ENCODE measurements around the gene EGF. TPM values are rescaled to one million over a fixed set of nuclear protein-coding genes. Genes with fewer than 3 reads are reported as not detected.

The EGF gene
- total RNA-seq, 2 experiments from 2014 or later: not detected

DNA sequence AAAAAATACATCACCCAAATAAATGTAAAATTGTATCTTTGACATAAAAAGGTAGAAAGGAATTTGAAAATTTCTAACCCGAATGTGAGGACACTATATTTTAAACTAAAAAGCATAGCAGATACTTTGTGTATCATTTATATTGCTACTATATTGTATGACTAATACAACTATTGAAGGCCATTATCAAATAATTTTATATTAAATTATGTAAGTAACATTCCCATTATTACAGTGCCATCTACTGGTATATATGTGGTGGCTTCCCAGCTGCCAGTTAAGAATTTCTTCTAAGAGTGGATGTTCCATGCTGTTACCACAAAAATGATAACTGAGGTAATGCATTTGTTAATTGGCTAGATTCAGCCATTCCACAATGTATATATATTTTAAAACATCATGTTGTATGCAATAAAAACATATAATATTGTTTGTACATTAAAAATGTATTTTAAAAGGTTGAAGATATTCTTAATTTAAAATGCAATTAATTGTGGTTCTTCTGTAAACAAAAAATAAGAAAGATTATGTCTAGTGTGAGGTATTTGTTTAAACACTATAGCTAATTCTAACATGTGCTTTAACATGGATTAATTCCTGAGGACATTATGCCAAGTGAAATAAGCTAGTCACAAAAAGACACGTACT lies 65.3 kb downstream of the EGF start:
- no peaks in the 10 kb centered on the region for H3K9me3 Mint-ChIP-seq
- H3K36me3 Mint-ChIP-seq (ENCODE audit: low read depth): no peaks in the 10 kb centered on the region
- H3K4me1 Mint-ChIP-seq: peaks cover 9% of the 10 kb centered on the region
- ChIA-PET CTCF (interaction anchor here (1.1 to 1.4 kb wide), 2 partner anchors 8 to 545 kb away, joined by 3 read pairs; partner anchors contain the start of gene SEC24B), POLR2A (no interaction called here)
- H3K27me3 Mint-ChIP-seq: peaks cover 22% of the 10 kb centered on the region
- no peak overlapping the region for H3K4me3 Mint-ChIP-seq
- no peak overlapping the region for H3K27ac Mint-ChIP-seq
- DNase-seq: no peak

DNA sequence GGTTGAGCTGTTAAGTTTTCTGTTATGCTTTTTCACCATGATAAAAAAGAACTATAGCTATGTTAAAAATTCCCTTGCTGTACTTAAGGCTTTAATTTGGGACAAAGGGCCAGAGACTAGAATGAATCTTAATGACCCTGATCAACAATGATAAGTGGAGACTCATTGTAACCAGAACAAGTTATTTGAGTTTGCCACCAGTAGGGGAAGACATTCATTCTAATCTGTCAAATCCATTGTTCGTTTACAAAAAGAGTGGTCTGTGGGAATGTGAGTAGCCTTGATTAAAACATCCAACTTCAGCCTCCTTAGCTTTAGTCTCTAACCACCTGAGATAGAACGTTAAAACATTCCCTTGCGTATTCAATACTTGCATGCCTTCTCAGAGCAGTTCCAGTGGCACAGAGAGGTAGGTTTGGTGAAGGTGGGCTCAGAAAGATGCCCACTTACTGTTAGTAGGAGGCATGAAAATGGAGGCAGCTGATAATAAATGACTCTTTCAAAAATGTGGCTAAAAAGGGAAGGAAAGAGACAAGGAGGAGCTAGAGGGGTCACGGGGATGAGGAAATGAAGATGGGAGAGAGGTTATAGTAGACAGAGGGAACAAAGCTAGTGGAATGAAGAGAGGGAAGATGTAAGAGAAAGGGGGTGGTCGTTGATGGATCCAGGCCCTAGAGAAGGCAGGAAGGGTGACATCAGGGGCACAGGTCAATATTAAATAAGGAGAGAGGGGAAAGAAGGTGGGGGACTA lies 66.2 kb downstream of the EGF start:
- POLR2A ChIA-PET: no interaction called here
- CTCF ChIA-PET: interaction anchor here (1.1 to 1.4 kb wide), 2 partner anchors 9 to 546 kb away, joined by 3 read pairs; partner anchors contain the start of gene SEC24B
- peaks cover 2% of the 10 kb centered on the region for H3K4me1 Mint-ChIP-seq
- H3K27me3 Mint-ChIP-seq: peaks cover 28% of the 10 kb centered on the region
- no peak for DNase-seq
- no peak overlapping the region for H3K27ac Mint-ChIP-seq
- no peaks in the 10 kb centered on the region for H3K36me3 Mint-ChIP-seq (ENCODE audit: low read depth)
- H3K4me3 Mint-ChIP-seq: no peak overlapping the region
- no peaks in the 10 kb centered on the region for H3K9me3 Mint-ChIP-seq

- DNase-seq: no peak
- POLR2A ChIA-PET: no interaction called here
- CTCF ChIA-PET: interaction anchor here (1.0 kb wide), 1 partner anchor 569 kb away, joined by 3 read pairs; no protein-coding TSS in a partner anchor
These were observed 67.4 kb downstream of the EGF start for GRCh38 chr4:109979920-109980717.

DNA sequence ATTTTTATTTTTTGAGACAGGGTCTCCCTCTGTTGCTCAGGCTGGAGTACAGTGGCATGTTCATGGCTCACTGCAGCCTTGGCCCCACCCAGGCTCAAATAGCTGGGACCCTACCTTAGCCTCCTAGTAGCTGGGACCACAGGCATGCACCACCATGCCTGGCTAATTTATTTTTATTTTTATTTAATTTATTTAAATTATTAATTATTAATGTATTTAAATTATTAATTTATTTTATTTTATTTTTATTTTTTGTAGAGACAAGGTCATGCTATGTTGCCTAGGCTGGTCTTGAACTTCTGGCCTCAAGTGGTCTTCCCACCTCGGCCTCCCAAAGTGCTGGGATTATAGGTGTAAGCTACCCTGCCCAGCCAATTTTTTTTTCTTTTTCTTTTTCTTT lies 69.3 kb downstream of the EGF start:
- DNase-seq: no peak
- no peaks in the 10 kb centered on the region for H3K4me1 Mint-ChIP-seq
- H3K4me3 Mint-ChIP-seq: no peak overlapping the region
- H3K27ac Mint-ChIP-seq: no peak overlapping the region
- CTCF ChIA-PET: interaction anchor here (1.2 to 1.4 kb wide), 2 partner anchors 25 to 549 kb away, joined by 3 read pairs; no protein-coding TSS in a partner anchor
- POLR2A ChIA-PET: no interaction called here
- peaks cover 23% of the 10 kb centered on the region for H3K27me3 Mint-ChIP-seq
- H3K9me3 Mint-ChIP-seq: no peaks in the 10 kb centered on the region
- no peaks in the 10 kb centered on the region for H3K36me3 Mint-ChIP-seq (ENCODE audit: low read depth)

More at GRCh38 chr4:109979920-109980717, 67.4 kb downstream of the EGF start:
- H3K4me3 Mint-ChIP-seq: no peak overlapping the region
- peaks cover 26% of the 10 kb centered on the region for H3K27me3 Mint-ChIP-seq
- no peaks in the 10 kb centered on the region for H3K4me1 Mint-ChIP-seq
- no peaks in the 10 kb centered on the region for H3K36me3 Mint-ChIP-seq (ENCODE audit: low read depth)
- no peaks in the 10 kb centered on the region for H3K9me3 Mint-ChIP-seq
- no peak overlapping the region for H3K27ac Mint-ChIP-seq

DNA sequence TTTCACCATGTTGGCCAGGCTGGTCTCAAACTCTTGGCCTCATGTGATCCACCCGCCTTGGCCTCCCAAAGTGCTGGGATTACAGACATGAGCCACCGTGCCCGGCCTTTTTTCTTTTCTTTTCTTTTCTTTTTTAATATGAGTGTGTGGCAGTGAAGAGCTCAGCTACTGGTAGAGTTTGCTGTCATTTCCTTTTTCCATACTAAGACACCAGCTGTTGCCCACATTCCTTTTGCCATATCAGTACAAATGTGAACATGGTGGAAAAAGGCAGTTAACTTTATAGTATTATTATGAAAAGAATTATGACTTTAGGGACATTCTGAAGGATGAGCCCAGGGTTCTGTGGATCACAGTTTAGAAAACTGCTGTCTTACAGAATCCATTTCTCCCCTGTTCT lies 69.8 kb downstream of the EGF start:
- no peak for DNase-seq
- Mint-ChIP-seq H3K27me3 (peaks cover 26% of the 10 kb centered on the region), H3K9me3 (no peaks in the 10 kb centered on the region), H3K36me3 (ENCODE audit: low read depth) (no peaks in the 10 kb centered on the region), H3K4me3 (no peak overlapping the region), H3K4me1 (no peaks in the 10 kb centered on the region), H3K27ac (no peak overlapping the region)
- ChIA-PET CTCF (interaction anchor here (0.6 to 1.4 kb wide), 3 partner anchors 17 to 550 kb away, joined by 3 read pairs; no protein-coding TSS in a partner anchor), POLR2A (no interaction called here)

- Mint-ChIP-seq H3K27me3 (peaks cover 18% of the 10 kb centered on the region), H3K27ac (no peak overlapping the region), H3K4me3 (no peak overlapping the region), H3K4me1 (peaks cover 9% of the 10 kb centered on the region), H3K36me3 (ENCODE audit: low read depth) (no peaks in the 10 kb centered on the region), H3K9me3 (no peaks in the 10 kb centered on the region)
- CTCF ChIA-PET: no interaction called here
- DNase-seq: no peak
- POLR2A ChIA-PET: no interaction called here
These were observed 73.6 kb downstream of the EGF start for GRCh38 chr4:109985993-109986974.

GRCh38 chr4:109989044-109989443 lies 76.4 kb downstream of the EGF start:
- no peak overlapping the region for H3K27ac Mint-ChIP-seq
- CTCF ChIA-PET: interaction anchor here (0.5 kb wide), 1 partner anchor 892 kb away, joined by 4 read pairs; no protein-coding TSS in a partner anchor

GRCh38 chr4:109989618-109990017 lies 76.9 kb downstream of the EGF start:
- peaks cover 19% of the 10 kb centered on the region for H3K4me1 Mint-ChIP-seq
- no peak for DNase-seq
- H3K4me3 Mint-ChIP-seq: no peak overlapping the region
- POLR2A ChIA-PET: no interaction called here
- CTCF ChIA-PET: no interaction called here
- peaks cover 9% of the 10 kb centered on the region for H3K27me3 Mint-ChIP-seq
- H3K9me3 Mint-ChIP-seq: no peaks in the 10 kb centered on the region
- H3K27ac Mint-ChIP-seq: no peak overlapping the region
- H3K36me3 Mint-ChIP-seq (ENCODE audit: low read depth): no peaks in the 10 kb centered on the region

More at GRCh38 chr4:109989044-109989443, 76.4 kb downstream of the EGF start:
- no peak overlapping the region for H3K4me3 Mint-ChIP-seq
- H3K27me3 Mint-ChIP-seq: peaks cover 12% of the 10 kb centered on the region
- peaks cover 13% of the 10 kb centered on the region for H3K4me1 Mint-ChIP-seq
- no peaks in the 10 kb centered on the region for H3K36me3 Mint-ChIP-seq (ENCODE audit: low read depth)
- H3K9me3 Mint-ChIP-seq: no peaks in the 10 kb centered on the region
- POLR2A ChIA-PET: no interaction called here
- no peak for DNase-seq

DNA sequence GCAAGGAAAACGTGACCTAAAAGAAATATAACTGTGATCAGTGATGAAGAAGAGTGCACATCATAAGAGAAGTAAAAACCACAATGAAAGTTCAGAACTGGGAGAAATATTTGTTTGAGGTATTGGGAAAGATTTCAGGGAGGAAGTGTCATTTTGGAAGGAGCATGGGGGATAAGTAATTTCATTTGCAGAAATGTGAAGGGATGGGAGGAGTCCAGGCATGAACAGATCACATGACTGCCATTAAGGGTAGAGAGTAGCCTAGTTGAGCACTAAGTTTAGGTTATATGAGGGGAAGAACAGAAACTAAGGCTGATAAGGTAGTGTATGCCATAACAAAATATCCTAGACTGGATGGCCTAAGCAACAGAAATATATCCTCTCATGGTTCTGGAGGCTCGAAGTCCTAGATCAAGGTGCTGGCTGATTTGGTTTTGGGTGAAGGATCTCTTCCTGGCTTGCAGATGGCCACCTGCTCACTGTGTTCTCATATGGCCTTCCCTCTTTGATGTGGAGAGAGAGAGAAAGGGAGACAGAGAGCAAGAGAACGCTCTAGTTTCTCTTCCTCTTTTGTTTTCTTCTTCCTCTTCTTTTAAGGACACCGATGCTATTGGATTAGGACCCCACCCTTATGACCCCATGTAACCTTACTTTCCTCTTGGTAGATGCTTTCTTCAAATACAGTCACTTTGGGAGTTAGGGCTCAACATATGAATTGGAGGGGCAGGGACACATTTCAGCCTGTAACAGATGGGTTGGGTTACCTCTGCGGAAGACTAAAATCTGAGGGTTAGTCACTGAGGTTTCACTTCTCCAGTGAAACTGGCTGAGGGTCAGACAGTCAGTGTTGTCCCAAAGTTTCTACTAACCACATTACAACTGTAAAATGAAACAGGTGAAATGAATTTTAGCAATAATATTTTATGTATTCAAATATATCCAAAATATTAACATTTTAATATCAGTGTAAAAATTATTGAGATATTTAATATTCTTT lies 77.9 kb downstream of the EGF start:
- POLR2A ChIA-PET: no interaction called here
- Mint-ChIP-seq H3K27ac (no peak overlapping the region), H3K4me1 (peaks cover 23% of the 10 kb centered on the region), H3K27me3 (peaks cover 9% of the 10 kb centered on the region), H3K36me3 (ENCODE audit: low read depth) (no peaks in the 10 kb centered on the region), H3K9me3 (no peaks in the 10 kb centered on the region), H3K4me3 (no peak overlapping the region)
- DNase-seq: no peak
- CTCF ChIA-PET: no interaction called here

DNA sequence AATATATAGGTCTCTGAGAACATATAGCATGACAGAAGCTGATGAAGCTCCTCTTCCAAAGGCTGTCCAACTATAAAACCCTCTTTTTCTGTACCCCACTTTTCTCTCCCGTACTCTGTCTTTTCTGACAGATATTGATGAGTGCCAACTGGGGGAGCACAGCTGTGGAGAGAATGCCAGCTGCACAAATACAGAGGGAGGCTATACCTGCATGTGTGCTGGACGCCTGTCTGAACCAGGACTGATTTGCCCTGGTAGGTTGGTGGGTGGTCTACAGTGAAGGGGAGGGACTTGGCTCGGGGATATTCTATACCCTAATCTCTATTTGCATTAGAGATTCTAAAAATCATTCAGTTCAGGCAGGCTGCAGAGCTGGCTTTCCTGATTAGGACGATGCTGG lies 80.4 kb downstream of the EGF start:
- no peak for DNase-seq
- peaks cover 23% of the 10 kb centered on the region for H3K4me1 Mint-ChIP-seq
- no peak overlapping the region for H3K27ac Mint-ChIP-seq
- no peak overlapping the region for H3K4me3 Mint-ChIP-seq
- CTCF ChIA-PET: no interaction called here
- H3K27me3 Mint-ChIP-seq: peaks cover 7% of the 10 kb centered on the region
- POLR2A ChIA-PET: no interaction called here
- H3K36me3 Mint-ChIP-seq (ENCODE audit: low read depth): no peaks in the 10 kb centered on the region
- H3K9me3 Mint-ChIP-seq: no peaks in the 10 kb centered on the region

DNA sequence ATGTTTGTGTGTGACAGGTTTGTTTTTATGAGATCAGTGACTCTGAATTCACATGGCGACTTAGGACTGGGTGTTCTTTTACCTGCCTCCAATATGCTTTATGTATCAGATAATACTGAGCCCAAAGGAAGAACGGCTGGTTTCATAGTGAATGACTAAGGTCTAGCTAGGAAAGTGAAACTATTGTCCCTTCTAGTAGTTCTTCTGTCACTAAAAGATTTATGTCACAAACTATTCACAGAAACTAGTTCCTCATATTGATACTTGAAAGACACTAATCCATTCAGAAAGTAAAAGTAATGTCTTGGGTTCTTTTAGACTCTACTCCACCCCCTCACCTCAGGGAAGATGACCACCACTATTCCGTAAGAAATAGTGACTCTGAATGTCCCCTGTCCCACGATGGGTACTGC lies 81.7 kb downstream of the EGF start:
- H3K27ac Mint-ChIP-seq: no peak overlapping the region
- H3K27me3 Mint-ChIP-seq: peaks cover 5% of the 10 kb centered on the region
- POLR2A ChIA-PET: no interaction called here
- no peak overlapping the region for H3K4me3 Mint-ChIP-seq
- H3K36me3 Mint-ChIP-seq (ENCODE audit: low read depth): no peaks in the 10 kb centered on the region
- H3K4me1 Mint-ChIP-seq: peaks cover 23% of the 10 kb centered on the region
- CTCF ChIA-PET: interaction anchor here (2.1 kb wide), 1 partner anchor 522 kb away, joined by 6 read pairs; no protein-coding TSS in a partner anchor
- H3K9me3 Mint-ChIP-seq: no peaks in the 10 kb centered on the region
- DNase-seq: no peak

All from activated CD4-positive, alpha-beta T cell treated with anti-CD3 and anti-CD28 coated beads, Interleukin-2, amount 10 ng/mL, durations not matched to agents 7 days and 5 days (primary cell).